ENCODE data around the gene MADCAM1. TPM values are rescaled to one million over a fixed set of nuclear protein-coding genes. Genes with fewer than 3 reads are reported as not detected.
"Not testable (repeated sequence)": the region's sequence is repeated elsewhere in the genome, so short reads cannot be mapped to it uniquely, and the experiment has no call there.

Gene MADCAM1
- total RNA-seq, 1 experiment from 2014 or later: 0.14 TPM

- in situ Hi-C loops (cut with HindIII; ENCODE audit: low sequenced_read_pairs): no loop called here
- DNase-seq (ENCODE audit: low spot score): no peak
Observed at GRCh38 chr19:463483-464207, 32.6 kb upstream of the MADCAM1 start.

GRCh38 chr19:464208-464545 is 32.1 kb upstream of the MADCAM1 start:
- no peak for DNase-seq (ENCODE audit: low spot score)
- in situ Hi-C loops (cut with HindIII; ENCODE audit: low sequenced_read_pairs): no loop called here

GRCh38 chr19:465056-465816 is 31.1 kb upstream of the MADCAM1 start:
- in situ Hi-C loops (cut with HindIII; ENCODE audit: low sequenced_read_pairs): no loop called here

GRCh38 chr19:467554-467953 is 28.7 kb upstream of the MADCAM1 start:
- in situ Hi-C loops (cut with HindIII; ENCODE audit: low sequenced_read_pairs): no loop called here

More at GRCh38 chr19:465056-465816, 31.1 kb upstream of the MADCAM1 start:
- DNase-seq (ENCODE audit: low spot score): no peak

GRCh38 chr19:468587-469256 is 27.6 kb upstream of the MADCAM1 start:
- in situ Hi-C loops (cut with HindIII; ENCODE audit: low sequenced_read_pairs): no loop called here
- DNase-seq (ENCODE audit: low spot score): no peak

More at GRCh38 chr19:467554-467953, 28.7 kb upstream of the MADCAM1 start:
- no peak for DNase-seq (ENCODE audit: low spot score)

GRCh38 chr19:469833-470232 is 26.5 kb upstream of the MADCAM1 start:
- no peak for DNase-seq (ENCODE audit: low spot score)
- in situ Hi-C loops (cut with HindIII; ENCODE audit: low sequenced_read_pairs): no loop called here

GRCh38 chr19:470701-471100 is 25.6 kb upstream of the MADCAM1 start:
- in situ Hi-C loops (cut with HindIII; ENCODE audit: low sequenced_read_pairs): no loop called here
- no peak for DNase-seq (ENCODE audit: low spot score)

- no peak for DNase-seq (ENCODE audit: low spot score)
- in situ Hi-C loops (cut with HindIII; ENCODE audit: low sequenced_read_pairs): no loop called here
Observed at GRCh38 chr19:472005-472858, 24.1 kb upstream of the MADCAM1 start.

GRCh38 chr19:474126-475078 is 21.9 kb upstream of the MADCAM1 start:
- in situ Hi-C loops (cut with HindIII; ENCODE audit: low sequenced_read_pairs): no loop called here
- no peak for DNase-seq (ENCODE audit: low spot score)

GRCh38 chr19:475360-475759 is 20.9 kb upstream of the MADCAM1 start:
- DNase-seq (ENCODE audit: low spot score): no peak
- in situ Hi-C loops (cut with HindIII; ENCODE audit: low sequenced_read_pairs): no loop called here

- in situ Hi-C loops (cut with HindIII; ENCODE audit: low sequenced_read_pairs): no loop called here
- no peak for DNase-seq (ENCODE audit: low spot score)
Observed at GRCh38 chr19:478236-478903, 17.9 kb upstream of the MADCAM1 start.

GRCh38 chr19:478976-479375 is 17.3 kb upstream of the MADCAM1 start:
- in situ Hi-C loops (cut with HindIII; ENCODE audit: low sequenced_read_pairs): no loop called here
- DNase-seq (ENCODE audit: low spot score): no peak

- in situ Hi-C loops (cut with HindIII; ENCODE audit: low sequenced_read_pairs): no loop called here
- peak; percentile 56 for DNase-seq (ENCODE audit: low spot score)
Observed at GRCh38 chr19:480016-480855, 16.1 kb upstream of the MADCAM1 start.

- in situ Hi-C loops (cut with HindIII; ENCODE audit: low sequenced_read_pairs); DNase-seq (ENCODE audit: low spot score): not testable (repeated sequence)
Observed at GRCh38 chr19:481100-481499, 15.2 kb upstream of the MADCAM1 start.

- in situ Hi-C loops (cut with HindIII; ENCODE audit: low sequenced_read_pairs): no loop called here
- no peak for DNase-seq (ENCODE audit: low spot score)
Observed at GRCh38 chr19:482186-483041, 13.9 kb upstream of the MADCAM1 start.
